Keratinocyte (primary cell): Measurements from ENCODE around the gene CRTAP. TPM values are rescaled to one million over a fixed set of nuclear protein-coding genes. Genes with fewer than 3 reads are reported as not detected.

ENCODE experiments used
- DNase-seq: peaks from one replicate; pipeline ENCODE4 v3.0.0-alpha.2; 2011; ENCODE audit warnings: low read depth, missing footprints, low spot score
- FAIRE-seq: peaks from 2 replicates; lab custom pipeline; 2011; peaks lifted over from hg19 to GRCh38; lab: Jason Lieb, UNC
- H2AFZ ChIP-seq: 2 replicates; pipeline ENCODE4 v1.6.0; 2012; ENCODE audit warnings: low read length, control low read depth, inconsistent platforms; ENCODE audit not compliant: control insufficient read depth
- H3K27ac ChIP-seq: 2 replicates; pipeline ENCODE4 v1.5.1; 2011; ENCODE audit warnings: low read length; ENCODE audit not compliant: control insufficient read depth, insufficient read depth
- H3K27me3 ChIP-seq: 3 replicates; pipeline ENCODE4 v1.6.0; 2011; ENCODE audit warnings: low read length; ENCODE audit not compliant: control insufficient read depth, insufficient read depth; ENCODE audit errors: extremely low read depth
- H3K36me3 ChIP-seq, 2 experiments: 2 replicates in 1 of 2; 3 replicates in 1 of 2; pipeline ENCODE4 v1.5.1; 2011; ENCODE audit warnings: low read length in 2 of 2, mild to moderate bottlenecking in 1 of 2; ENCODE audit not compliant: control insufficient read depth in 2 of 2, insufficient read depth in 2 of 2; ENCODE audit errors: extremely low read depth in 1 of 2
- H3K4me1 ChIP-seq: 3 replicates; pipeline ENCODE4 v1.5.1; 2011; ENCODE audit warnings: low read length; ENCODE audit not compliant: control insufficient read depth, insufficient read depth; ENCODE audit errors: extremely low read depth
- H3K4me2 ChIP-seq: 3 replicates; pipeline ENCODE4 v1.6.0; 2011; ENCODE audit warnings: low read depth, low read length; ENCODE audit not compliant: control insufficient read depth, insufficient read depth; ENCODE audit errors: extremely low read depth
- H3K4me3 ChIP-seq, 3 experiments: fragments of 200-600 bp in 1 of 3; sonication (generic) in 1 of 3; 2 replicates in 2 of 3; 3 replicates in 1 of 3; pipeline ENCODE4 v1.5.1; 2011 to 2016; ENCODE audit warnings: low read length in 3 of 3, mild to moderate bottlenecking in 3 of 3, control low read depth in 2 of 3, inconsistent platforms in 1 of 3, low read depth in 1 of 3, mixed read lengths in 1 of 3, mixed run types in 1 of 3, moderate library complexity in 1 of 3; ENCODE audit not compliant: control insufficient read depth in 2 of 3, insufficient read depth in 2 of 3; ENCODE audit errors: extremely low read depth in 1 of 3
- H3K79me2 ChIP-seq: 2 replicates; pipeline ENCODE4 v1.6.0; 2012; ENCODE audit warnings: low read length; ENCODE audit not compliant: control insufficient read depth, insufficient read depth
- H3K9ac ChIP-seq: 3 replicates; pipeline ENCODE4 v1.6.0; 2011; ENCODE audit warnings: low read length; ENCODE audit not compliant: control insufficient read depth, insufficient read depth; ENCODE audit errors: extremely low read depth
- H3K9me1 ChIP-seq: 3 replicates; pipeline ENCODE4 v1.6.0; 2011; ENCODE audit warnings: low read length; ENCODE audit not compliant: control insufficient read depth, insufficient read depth; ENCODE audit errors: extremely low read depth
- H3K9me3 ChIP-seq: 2 replicates; pipeline ENCODE4 v1.5.1; 2012; ENCODE audit warnings: low read depth, low read length; ENCODE audit not compliant: control insufficient read depth
- H4K20me1 ChIP-seq: 3 replicates; pipeline ENCODE4 v1.6.0; 2011; ENCODE audit warnings: low read length; ENCODE audit not compliant: control insufficient read depth, insufficient read depth; ENCODE audit errors: extremely low read depth
- EZH2 ChIP-seq: IDR thresholded peaks from one replicate; pipeline ENCODE4 v1.6.1; 2012; ENCODE audit warnings: inconsistent platforms, mild to moderate bottlenecking, low read length, moderate library complexity
- dilution Hi-C: fragments of 300-500 bp; cut with MboI; formaldehyde crosslinking; loops from one replicate; pipeline ENCODE4 v1.7.0; 2020; ENCODE audit warnings: low sequenced_read_pairs; ENCODE audit not compliant: extremely low pct_ligation_motif_present
- polyA plus RNA-seq, 5 experiments: library from polyadenylated mRNA; depleted of rRNA in 3 of 5; stranded (reverse) in 3 of 5; stranded (forward) in 1 of 5; unstranded in 1 of 5; fragments of >200 nt; gene quantifications; 1 replicate in 1 of 5; 2 replicates in 3 of 5; 3 replicates in 1 of 5; pipeline versions ENCODE4 v1.2.1 to v1.2.3, GENCODE V29; 2011 to 2012; ENCODE audit warnings: missing spikeins in 2 of 5, low read depth in 1 of 5, low replicate concordance in 1 of 5
- TF ChIP-seq, protein P1 (sequence below), 3 experiments: IDR thresholded peaks in 1 of 3; conservative IDR thresholded peaks in 1 of 3; optimal IDR thresholded peaks in 1 of 3; 2 replicates in 2 of 3; 3 replicates in 1 of 3; pipeline versions ENCODE3 to v1.5.1; 2011; ENCODE audit warnings: low read length in 3 of 3, mild to moderate bottlenecking in 3 of 3, moderate library complexity in 2 of 3, control low read depth in 1 of 3, inconsistent platforms in 1 of 3; ENCODE audit not compliant: insufficient read depth in 2 of 3; ENCODE audit errors: extremely low read depth in 1 of 3

CRTAP gene
- polyA plus RNA-seq, 1 donor (not counting 4 experiments of a cell fraction or from before 2014, with no cell fraction given) = 170 TPM

- Histone ChIP-seq H3K79me2 (no peaks in the 10 kb centered on the region), H3K9me1 (no peaks in the 10 kb centered on the region), H3K36me3 (no peaks in the 10 kb centered on the region), H3K9me3 (no peaks in the 10 kb centered on the region), H3K4me2 (no peak overlapping the region), H3K27ac (no peak overlapping the region), H3K9ac (no peak overlapping the region), H4K20me1 (no peaks in the 10 kb centered on the region), H3K27me3 (peaks cover 6% of the 10 kb centered on the region), H3K4me3 (no peak overlapping the region), H3K4me1 (no peaks in the 10 kb centered on the region), H2AFZ (no peak overlapping the region)
- FAIRE-seq (no peak), DNase-seq (no peak)
- TF ChIP-seq, protein P1, sequence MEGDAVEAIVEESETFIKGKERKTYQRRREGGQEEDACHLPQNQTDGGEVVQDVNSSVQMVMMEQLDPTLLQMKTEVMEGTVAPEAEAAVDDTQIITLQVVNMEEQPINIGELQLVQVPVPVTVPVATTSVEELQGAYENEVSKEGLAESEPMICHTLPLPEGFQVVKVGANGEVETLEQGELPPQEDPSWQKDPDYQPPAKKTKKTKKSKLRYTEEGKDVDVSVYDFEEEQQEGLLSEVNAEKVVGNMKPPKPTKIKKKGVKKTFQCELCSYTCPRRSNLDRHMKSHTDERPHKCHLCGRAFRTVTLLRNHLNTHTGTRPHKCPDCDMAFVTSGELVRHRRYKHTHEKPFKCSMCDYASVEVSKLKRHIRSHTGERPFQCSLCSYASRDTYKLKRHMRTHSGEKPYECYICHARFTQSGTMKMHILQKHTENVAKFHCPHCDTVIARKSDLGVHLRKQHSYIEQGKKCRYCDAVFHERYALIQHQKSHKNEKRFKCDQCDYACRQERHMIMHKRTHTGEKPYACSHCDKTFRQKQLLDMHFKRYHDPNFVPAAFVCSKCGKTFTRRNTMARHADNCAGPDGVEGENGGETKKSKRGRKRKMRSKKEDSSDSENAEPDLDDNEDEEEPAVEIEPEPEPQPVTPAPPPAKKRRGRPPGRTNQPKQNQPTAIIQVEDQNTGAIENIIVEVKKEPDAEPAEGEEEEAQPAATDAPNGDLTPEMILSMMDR (optimal IDR thresholded peaks at IDR 0.05 in 1 of 3, IDR thresholded peaks at IDR 0.05 in 1 of 3, conservative IDR thresholded peaks at IDR 0.05 in 1 of 3; ENCODE audit: extremely low read depth in 1 of 3, insufficient read depth in 2 of 3, low read length in 3 of 3) = no peak
- TF ChIP-seq EZH2 = no peak
- dilution Hi-C loops = no loop called here
Measured at GRCh38 chr3:33174711-33175414, 61.0 kb downstream of the CRTAP start.

- Histone ChIP-seq H3K4me1 (no peaks in the 10 kb centered on the region), H3K4me2 (no peak overlapping the region), H3K9me1 (no peaks in the 10 kb centered on the region), H2AFZ (no peak overlapping the region), H3K9ac (no peak overlapping the region), H3K27me3 (peaks cover under 1% of the 10 kb centered on the region), H4K20me1 (no peaks in the 10 kb centered on the region), H3K4me3 (no peak overlapping the region), H3K27ac (no peak overlapping the region), H3K79me2 (no peaks in the 10 kb centered on the region), H3K9me3 (no peaks in the 10 kb centered on the region), H3K36me3 (no peaks in the 10 kb centered on the region)
- DNase-seq = no peak
- dilution Hi-C loops = no loop called here
- TF ChIP-seq, protein P1 (optimal IDR thresholded peaks at IDR 0.05 in 1 of 3, IDR thresholded peaks at IDR 0.05 in 1 of 3, conservative IDR thresholded peaks at IDR 0.05 in 1 of 3; ENCODE audit: extremely low read depth in 1 of 3, insufficient read depth in 2 of 3, low read length in 3 of 3) = no peak
- no peak for TF ChIP-seq EZH2
- FAIRE-seq = no peak
Measured at GRCh38 chr3:33179132-33179531, 65.3 kb downstream of the CRTAP start.
